GM13977 (cell line): ENCODE results near the gene HDAC10.

Experiments used
- DNase-seq: peaks from one replicate; pipeline ENCODE4 v3.0.0; 2012; ENCODE audit warnings: low spot score
- CTCF ChIP-seq: IDR thresholded peaks from 2 replicates; pipeline ENCODE4 v1.5.1; 2012; ENCODE audit warnings: mild to moderate bottlenecking, control low read depth; ENCODE audit not compliant: insufficient read depth; ENCODE audit errors: extremely low read depth, missing control alignments
- in situ Hi-C: fragments of 300-500 bp; cut with MboI; formaldehyde crosslinking; loops from one replicate; pipeline ENCODE4 v1.12.0; 2022; ENCODE audit warnings: low sequenced_read_pairs, low pct_unique_long_range_greater_than_20kb, mixed read lengths, inconsistent platforms; ENCODE audit not compliant: unreplicated experiment

Gene HDAC10

GRCh38 chr22:50259302-50259701 is 8.2 kb upstream of the HDAC10 start:
- DNase-seq: no peak
- in situ Hi-C loops: loop anchor here (10.0 kb wide), 1 partner anchor 235 kb away; no protein-coding TSS in a partner anchor
- TF ChIP-seq CTCF: no peak

GRCh38 chr22:50258361-50259292 is 7.6 kb upstream of the HDAC10 start:
- no peak for DNase-seq
- in situ Hi-C loops: loop anchor here (10.0 kb wide), 1 partner anchor 236 kb away; no protein-coding TSS in a partner anchor
- no peak for TF ChIP-seq CTCF

GRCh38 chr22:50257451-50258360 is 6.6 kb upstream of the HDAC10 start:
- in situ Hi-C loops: loop anchor here (10.0 kb wide), 1 partner anchor 237 kb away; no protein-coding TSS in a partner anchor
- TF ChIP-seq CTCF: no peak
- no peak for DNase-seq

- DNase-seq: no peak
- in situ Hi-C loops: loop anchor here (10.0 kb wide), 1 partner anchor 238 kb away; no protein-coding TSS in a partner anchor
- no peak for TF ChIP-seq CTCF
These were observed 6.0 kb upstream of the HDAC10 start for GRCh38 chr22:50257041-50257440.

GRCh38 chr22:50256258-50256862 is 5.3 kb upstream of the HDAC10 start:
- in situ Hi-C loops: loop anchor here (10.0 kb wide), 1 partner anchor 238 kb away; no protein-coding TSS in a partner anchor
- no peak for DNase-seq

More at GRCh38 chr22:50256258-50256862, 5.3 kb upstream of the HDAC10 start:
- no peak for TF ChIP-seq CTCF
